HFFc6 (cell line): ENCODE measurements around the gene SRSF11. TPM values are rescaled to one million over a fixed set of nuclear protein-coding genes. Genes with fewer than 3 reads are reported as not detected.

Experiments used
- DNase-seq: peaks from one replicate; pipeline ENCODE4 v3.0.0-alpha.2; 2018
- H3K27ac Mint-ChIP-seq: 2 replicates; pipeline ENCODE4 v1.8.0; 2020; ENCODE audit warnings: mild to moderate bottlenecking, mixed read lengths
- H3K27me3 Mint-ChIP-seq: 2 replicates; pipeline ENCODE4 v1.8.0; 2021; ENCODE audit warnings: mild to moderate bottlenecking, moderate library complexity, mixed read lengths; ENCODE audit not compliant: insufficient read depth
- H3K36me3 Mint-ChIP-seq: 2 replicates; pipeline ENCODE4 v1.8.0; 2021; ENCODE audit warnings: low read depth, mixed read lengths
- H3K4me1 Mint-ChIP-seq: 2 replicates; pipeline ENCODE4 v1.8.0; 2020; ENCODE audit warnings: low read depth, mixed read lengths
- H3K4me3 Mint-ChIP-seq: 2 replicates; pipeline ENCODE4 v1.8.0; 2020; ENCODE audit warnings: mild to moderate bottlenecking, moderate library complexity, mixed read lengths
- H3K9me3 Mint-ChIP-seq: 2 replicates; pipeline ENCODE4 v1.8.0; 2020; ENCODE audit warnings: mild to moderate bottlenecking, mixed read lengths
- total RNA-seq, 6 experiments: library from RNA; stranded (reverse); fragmentation: NEBNext Ultra II Directional; extraction: Animal tissue kit (Norgen Biotek cat#: 25700); gene quantifications; 2 replicates in 1 of 6; 3 replicates in 5 of 6; pipeline ENCODE4 v1.2.3, GENCODE V29; 2021
- TF ChIP-seq, protein P1 (sequence below): fragments of 200-600 bp; sonication (generic); IDR thresholded peaks from 2 replicates; pipeline ENCODE4 v1.5.0; 2021; ENCODE audit warnings: antibody characterized with exemption, mild to moderate bottlenecking

SRSF11 gene
- total RNA-seq, 6 experiments from 2014 or later = 94.9 to 107 (median 100) TPM

DNA sequence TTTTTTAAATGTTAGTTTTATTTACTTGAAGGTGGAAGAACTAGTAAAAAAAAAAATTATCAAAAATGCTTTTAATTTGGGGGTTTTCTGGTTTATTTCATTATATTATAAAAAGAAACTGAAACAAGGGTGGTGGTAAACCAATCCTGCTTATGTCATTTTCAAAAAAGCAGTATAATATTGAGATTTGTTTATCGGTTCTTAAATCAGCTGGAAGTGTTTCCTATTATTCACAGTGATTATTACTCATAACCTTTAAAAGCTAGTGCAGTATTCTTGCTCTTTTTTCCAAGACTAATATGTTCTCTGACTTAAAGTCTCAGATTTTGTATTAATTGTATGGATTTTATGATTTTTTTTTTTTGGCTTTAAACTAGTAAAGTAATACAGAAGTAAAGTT, 10.4 kb upstream of the SRSF11 start:
- peaks cover 44% of the 10 kb centered on the region for H3K4me1 Mint-ChIP-seq
- peaks cover 11% of the 10 kb centered on the region for H3K36me3 Mint-ChIP-seq
- H3K27me3 Mint-ChIP-seq = no peaks in the 10 kb centered on the region
- peak overlapping the region; percentile 36; the same call in 1 of the 2 replicates for H3K4me3 Mint-ChIP-seq
- no peak for DNase-seq
- TF ChIP-seq, protein P1, sequence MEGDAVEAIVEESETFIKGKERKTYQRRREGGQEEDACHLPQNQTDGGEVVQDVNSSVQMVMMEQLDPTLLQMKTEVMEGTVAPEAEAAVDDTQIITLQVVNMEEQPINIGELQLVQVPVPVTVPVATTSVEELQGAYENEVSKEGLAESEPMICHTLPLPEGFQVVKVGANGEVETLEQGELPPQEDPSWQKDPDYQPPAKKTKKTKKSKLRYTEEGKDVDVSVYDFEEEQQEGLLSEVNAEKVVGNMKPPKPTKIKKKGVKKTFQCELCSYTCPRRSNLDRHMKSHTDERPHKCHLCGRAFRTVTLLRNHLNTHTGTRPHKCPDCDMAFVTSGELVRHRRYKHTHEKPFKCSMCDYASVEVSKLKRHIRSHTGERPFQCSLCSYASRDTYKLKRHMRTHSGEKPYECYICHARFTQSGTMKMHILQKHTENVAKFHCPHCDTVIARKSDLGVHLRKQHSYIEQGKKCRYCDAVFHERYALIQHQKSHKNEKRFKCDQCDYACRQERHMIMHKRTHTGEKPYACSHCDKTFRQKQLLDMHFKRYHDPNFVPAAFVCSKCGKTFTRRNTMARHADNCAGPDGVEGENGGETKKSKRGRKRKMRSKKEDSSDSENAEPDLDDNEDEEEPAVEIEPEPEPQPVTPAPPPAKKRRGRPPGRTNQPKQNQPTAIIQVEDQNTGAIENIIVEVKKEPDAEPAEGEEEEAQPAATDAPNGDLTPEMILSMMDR = no peak
- H3K9me3 Mint-ChIP-seq = no peaks in the 10 kb centered on the region
- peak overlapping the region; percentile 21; the same call in 1 of the 2 replicates for H3K27ac Mint-ChIP-seq

GRCh38 chr1:70211541-70211940, 9.6 kb upstream of the SRSF11 start:
- Mint-ChIP-seq H3K9me3 (no peaks in the 10 kb centered on the region), H3K4me3 (no peak overlapping the region), H3K4me1 (peaks cover 44% of the 10 kb centered on the region), H3K36me3 (peaks cover 9% of the 10 kb centered on the region; the same call in 1 of the 2 replicates), H3K27me3 (no peaks in the 10 kb centered on the region), H3K27ac (peak overlapping the region; percentile 42; the same call in 1 of the 2 replicates)
- DNase-seq = no peak
- TF ChIP-seq, protein P1 = no peak

DNA sequence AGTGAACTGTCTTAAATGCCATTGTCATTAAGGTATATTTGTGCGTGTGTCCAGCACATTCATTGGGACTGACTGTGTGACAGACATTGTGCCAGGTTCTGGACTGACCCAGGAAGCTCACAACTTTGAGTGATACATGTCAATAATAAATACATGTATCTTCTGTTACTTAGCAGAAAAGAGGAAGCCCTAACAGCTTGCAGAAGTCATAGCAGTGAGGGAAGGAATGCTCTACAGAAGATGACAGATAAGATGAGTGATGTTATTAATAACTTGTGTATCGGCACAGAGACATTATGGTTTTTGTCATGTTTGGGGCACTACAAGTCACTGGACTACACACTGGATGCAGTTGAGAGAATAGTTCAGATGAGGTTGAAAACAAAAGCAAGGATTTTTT, 1.2 kb upstream of the SRSF11 start:
- Mint-ChIP-seq H3K4me3 (peak overlapping the region; percentile 32; the same call in 1 of the 2 replicates), H3K27me3 (peaks cover 6% of the 10 kb centered on the region), H3K4me1 (peaks cover 40% of the 10 kb centered on the region), H3K27ac (peak overlapping the region; percentile 70), H3K9me3 (no peaks in the 10 kb centered on the region), H3K36me3 (peaks cover 23% of the 10 kb centered on the region)
- TF ChIP-seq, protein P1 = no peak
- DNase-seq = no peak

DNA sequence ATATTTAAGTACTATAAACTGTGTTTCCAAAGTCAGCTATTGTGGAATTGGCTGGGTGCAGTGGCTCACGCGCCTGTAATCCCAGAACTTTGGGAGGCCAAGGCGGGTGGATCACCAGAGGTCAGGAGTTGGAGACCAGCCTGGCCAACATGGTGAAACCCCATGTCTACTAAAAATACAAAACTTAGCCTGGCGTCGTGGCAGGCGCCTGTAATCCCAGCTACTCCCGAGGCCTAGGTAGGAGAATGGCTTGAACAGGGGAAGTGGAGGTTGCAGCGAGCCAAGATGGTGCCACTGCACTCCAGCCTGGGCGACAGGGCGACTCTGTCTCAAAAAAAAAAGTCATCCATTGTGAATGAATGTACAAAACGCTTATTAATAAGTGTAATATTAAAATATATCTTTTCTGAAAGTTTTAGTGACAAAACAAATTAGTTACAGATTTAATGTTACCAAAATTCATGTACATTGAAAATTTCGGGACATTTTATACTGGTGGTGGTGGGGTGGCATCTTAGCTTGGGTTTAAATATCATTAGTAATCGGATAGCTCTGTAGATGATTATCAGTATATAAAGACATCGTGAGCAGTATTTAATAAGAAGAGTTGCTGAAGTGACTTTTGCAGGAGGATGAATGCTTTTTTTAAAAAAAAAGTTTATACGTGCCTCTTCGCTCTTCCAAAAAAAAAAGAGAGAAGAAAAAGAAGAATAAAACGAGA, 503 bp upstream of the SRSF11 start:
- Mint-ChIP-seq H3K36me3 (peaks cover 23% of the 10 kb centered on the region), H3K27ac (peak overlapping the region; percentile 97), H3K27me3 (peaks cover 6% of the 10 kb centered on the region), H3K9me3 (no peaks in the 10 kb centered on the region), H3K4me3 (peak overlapping the region; percentile 89), H3K4me1 (peaks cover 45% of the 10 kb centered on the region)
- TF ChIP-seq, protein P1 = no peak
- no peak for DNase-seq

DNA sequence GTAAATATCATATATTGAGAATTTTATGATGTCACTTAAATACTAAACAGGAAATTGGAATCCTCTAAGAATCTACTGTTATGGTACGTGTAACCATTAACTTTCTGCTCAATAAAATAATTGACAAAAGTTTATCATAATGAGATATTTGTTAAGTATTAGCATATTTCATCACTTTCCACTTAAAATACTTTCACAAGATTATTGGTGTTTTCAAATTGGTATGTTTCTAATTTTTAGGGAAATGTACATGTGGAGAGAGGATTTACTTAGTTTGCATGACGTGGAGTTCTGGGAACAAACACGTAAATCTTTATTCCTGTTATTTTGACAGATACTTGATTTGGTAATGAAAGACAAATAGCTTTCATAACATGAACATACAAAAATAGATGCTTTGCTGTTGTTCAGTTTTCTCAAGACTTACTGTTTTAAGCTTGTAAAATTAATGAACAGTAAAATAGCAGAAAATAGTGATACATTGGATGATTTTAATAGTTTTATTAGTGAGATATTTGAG, 1.6 kb downstream of the SRSF11 start:
- Mint-ChIP-seq H3K27ac (peak overlapping the region; percentile 97), H3K9me3 (no peaks in the 10 kb centered on the region), H3K4me3 (peak overlapping the region; percentile 89), H3K4me1 (peaks cover 66% of the 10 kb centered on the region), H3K36me3 (peaks cover 23% of the 10 kb centered on the region), H3K27me3 (peaks cover 3% of the 10 kb centered on the region; the same call in 1 of the 2 replicates)
- TF ChIP-seq, protein P1 = no peak
- no peak for DNase-seq
